Adipocyte (in vitro differentiated cells): Measurements from ENCODE around the gene TMEM258.

ENCODE experiments used
- DNase-seq: peaks from one replicate; pipeline ENCODE4 v3.0.0-alpha.2; 2015; ENCODE audit warnings: low read depth
- H3K27me3 ChIP-seq: replicated peaks from 2 replicates; pipeline ENCODE4 v1.7.0; 2013; ENCODE audit warnings: mild to moderate bottlenecking, low read length, moderate library complexity; ENCODE audit not compliant: control insufficient read depth, insufficient read depth
- H3K36me3 ChIP-seq: 2 replicates; pipeline ENCODE4 v1.7.0; 2013; ENCODE audit warnings: low read length, mild to moderate bottlenecking, moderate library complexity; ENCODE audit not compliant: control insufficient read depth, insufficient read depth, severe bottlenecking
- H3K4me1 ChIP-seq: 2 replicates; pipeline ENCODE4 v1.7.0; 2013; ENCODE audit warnings: mild to moderate bottlenecking, low read length, moderate library complexity; ENCODE audit not compliant: control insufficient read depth, insufficient read depth
- H3K4me3 ChIP-seq: 2 replicates; pipeline ENCODE4 v1.7.0; 2013; ENCODE audit warnings: mild to moderate bottlenecking, low read length, moderate library complexity
- H3K9ac ChIP-seq: 2 replicates; pipeline ENCODE4 v1.7.0; 2013; ENCODE audit warnings: mild to moderate bottlenecking, low read length, moderate library complexity
- H3K9me3 ChIP-seq: 2 replicates; pipeline ENCODE4 v1.7.0; 2013; ENCODE audit warnings: mild to moderate bottlenecking, low read length, moderate library complexity; ENCODE audit not compliant: control insufficient read depth

TMEM258 gene

DNA sequence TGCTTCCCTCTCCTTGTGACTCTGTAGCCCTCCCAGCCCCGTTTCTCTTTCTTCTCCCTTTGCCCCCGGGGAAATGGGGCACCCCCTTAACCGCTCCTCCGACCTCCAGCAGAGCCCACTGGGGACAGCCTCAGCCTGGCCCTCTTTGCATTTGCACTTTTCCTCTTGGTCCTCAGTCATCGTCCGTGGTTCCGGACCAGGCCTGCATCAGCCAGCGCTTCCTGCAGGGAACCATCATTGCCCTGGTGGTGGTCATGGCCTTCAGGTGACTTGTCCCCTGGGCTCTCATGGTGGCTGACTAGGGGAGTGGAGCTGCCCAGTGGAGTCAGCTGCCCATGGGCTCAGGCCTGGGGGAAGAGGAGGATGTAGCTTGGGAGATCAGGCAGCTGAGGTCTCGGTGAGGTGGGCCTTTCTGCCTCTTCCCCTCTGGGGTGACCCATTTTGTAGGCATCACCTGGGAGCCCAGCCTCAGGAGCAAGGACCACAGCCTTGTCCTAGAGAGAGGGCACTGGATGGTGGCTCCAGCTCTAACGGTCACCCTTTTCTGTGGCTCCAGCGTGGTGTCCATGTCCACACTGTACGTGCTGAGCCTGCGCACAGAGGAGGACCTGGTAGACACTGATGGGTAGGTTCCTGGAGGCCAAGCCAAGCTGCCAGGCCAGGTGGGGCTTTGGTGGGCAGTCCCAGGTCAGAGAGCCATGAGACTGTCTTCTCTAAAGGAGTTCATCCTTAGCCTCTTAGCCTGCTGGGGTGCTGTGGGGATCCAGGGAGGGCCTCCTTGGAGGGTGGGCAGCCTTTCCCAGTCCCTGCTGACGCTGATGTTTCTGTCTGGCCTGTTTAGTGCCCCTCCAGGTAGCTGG lies 12.5 kb downstream of the TMEM258 start:
- H3K9me3 ChIP-seq = no peaks in the 10 kb centered on the region
- DNase-seq = no peak
- H3K27me3 ChIP-seq = peaks cover 29% of the 10 kb centered on the region
- no peaks in the 10 kb centered on the region for H3K36me3 ChIP-seq
- H3K4me3 ChIP-seq = no peak overlapping the region
- no peaks in the 10 kb centered on the region for H3K4me1 ChIP-seq
- H3K9ac ChIP-seq = no peak overlapping the region

DNA sequence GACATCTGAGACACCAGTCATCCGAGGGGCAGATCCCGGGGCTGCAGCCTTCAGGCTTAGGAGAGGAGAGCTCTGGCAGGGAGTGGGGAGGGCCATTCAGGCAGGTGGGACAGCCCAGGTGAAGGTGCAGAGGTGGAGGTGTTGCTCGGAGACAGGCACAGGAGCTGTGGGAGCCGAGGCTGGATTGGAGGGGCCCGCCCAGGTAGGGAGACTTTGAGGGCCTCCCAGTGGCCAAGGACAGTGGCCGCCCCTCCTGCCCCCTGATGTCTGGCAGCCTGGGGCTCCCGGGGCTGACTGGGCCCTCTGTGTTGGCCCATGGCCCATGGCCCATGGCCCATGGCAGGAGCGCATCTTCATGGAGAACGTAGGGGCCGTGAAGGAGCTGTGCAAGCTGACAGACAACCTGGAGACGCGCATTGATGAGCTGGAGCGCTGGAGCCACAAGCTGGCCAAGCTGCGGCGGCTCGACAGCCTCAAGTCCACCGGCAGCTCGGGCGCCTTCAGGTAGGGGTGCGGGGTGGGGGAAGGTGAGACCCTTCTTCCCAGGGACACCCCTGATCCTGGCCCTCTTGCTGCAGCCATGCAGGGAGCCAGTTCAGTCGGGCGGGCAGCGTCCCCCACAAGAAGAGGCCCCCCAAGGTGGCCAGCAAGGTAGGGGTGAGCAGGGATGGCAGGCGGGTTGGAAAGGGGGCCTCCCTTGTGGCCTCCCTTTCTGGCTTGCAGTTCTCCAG lies 13.3 kb downstream of the TMEM258 start:
- Histone ChIP-seq H3K4me3 (no peak overlapping the region), H3K9me3 (no peaks in the 10 kb centered on the region), H3K4me1 (no peaks in the 10 kb centered on the region), H3K36me3 (no peaks in the 10 kb centered on the region), H3K9ac (no peak overlapping the region), H3K27me3 (peaks cover 34% of the 10 kb centered on the region)
- no peak for DNase-seq

- no peak for DNase-seq
- no peaks in the 10 kb centered on the region for H3K36me3 ChIP-seq
- no peak overlapping the region for H3K9ac ChIP-seq
- no peaks in the 10 kb centered on the region for H3K9me3 ChIP-seq
- H3K27me3 ChIP-seq = peaks cover 38% of the 10 kb centered on the region
- H3K4me1 ChIP-seq = no peaks in the 10 kb centered on the region
- H3K4me3 ChIP-seq = no peak overlapping the region
These were observed 14.0 kb downstream of the TMEM258 start for GRCh38 chr11:61778357-61778886.

DNA sequence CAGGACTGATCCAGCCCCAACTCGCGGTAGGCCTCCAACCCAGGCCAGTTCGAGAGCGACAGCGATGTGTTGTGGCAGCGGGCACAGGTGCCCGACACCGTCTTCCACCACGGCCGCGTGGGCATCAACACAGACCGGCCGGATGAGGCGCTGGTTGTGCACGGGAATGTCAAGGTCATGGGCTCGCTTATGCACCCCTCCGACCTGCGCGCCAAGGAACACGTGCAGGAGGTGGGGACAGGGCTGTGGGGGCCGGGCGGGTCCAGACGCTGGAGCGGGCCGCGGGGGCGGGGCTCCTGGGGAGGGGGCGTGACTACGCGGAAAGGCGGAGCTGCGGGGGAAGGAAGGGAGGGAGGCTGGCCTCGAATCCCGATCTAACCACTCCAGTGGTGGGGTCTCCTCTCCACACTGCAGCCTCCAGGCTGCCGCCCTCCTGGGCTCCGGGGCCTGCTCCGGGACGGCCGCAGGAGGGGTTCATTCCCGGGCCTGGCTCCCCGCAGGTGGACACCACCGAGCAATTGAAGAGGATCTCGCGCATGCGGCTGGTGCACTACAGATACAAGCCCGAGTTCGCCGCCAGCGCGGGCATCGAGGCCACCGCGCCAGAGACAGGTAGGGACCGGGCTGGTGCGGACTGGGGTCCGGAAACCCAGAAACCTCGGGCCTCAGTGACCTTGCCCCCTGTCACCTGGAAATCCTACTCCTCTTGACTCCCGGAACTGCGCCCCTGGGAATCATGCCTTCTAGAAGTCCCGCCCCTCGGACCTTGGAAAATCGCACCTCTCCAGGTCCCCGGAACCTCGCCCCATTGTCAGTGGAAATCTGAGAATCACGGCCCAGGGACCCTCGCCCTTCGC lies 14.9 kb downstream of the TMEM258 start:
- Histone ChIP-seq H3K4me3 (no peak overlapping the region), H3K27me3 (peaks cover 41% of the 10 kb centered on the region), H3K9me3 (no peaks in the 10 kb centered on the region), H3K4me1 (no peaks in the 10 kb centered on the region), H3K9ac (no peak overlapping the region), H3K36me3 (no peaks in the 10 kb centered on the region)
- DNase-seq = peak; percentile 54

- peaks cover 41% of the 10 kb centered on the region for H3K27me3 ChIP-seq
- DNase-seq = peak; percentile 72
- H3K4me1 ChIP-seq = no peaks in the 10 kb centered on the region
- no peak overlapping the region for H3K4me3 ChIP-seq
- no peaks in the 10 kb centered on the region for H3K9me3 ChIP-seq
- H3K36me3 ChIP-seq = no peaks in the 10 kb centered on the region
- no peak overlapping the region for H3K9ac ChIP-seq
These were observed 15.8 kb downstream of the TMEM258 start for GRCh38 chr11:61776561-61777075.

GRCh38 chr11:61775606-61776554 lies 16.5 kb downstream of the TMEM258 start:
- DNase-seq = no peak
- Histone ChIP-seq H3K9ac (no peak overlapping the region), H3K4me1 (no peaks in the 10 kb centered on the region), H3K27me3 (peaks cover 41% of the 10 kb centered on the region), H3K9me3 (no peaks in the 10 kb centered on the region), H3K4me3 (no peak overlapping the region), H3K36me3 (no peaks in the 10 kb centered on the region)

- Histone ChIP-seq H3K4me1 (no peaks in the 10 kb centered on the region), H3K36me3 (no peaks in the 10 kb centered on the region), H3K4me3 (no peak overlapping the region), H3K9ac (no peak overlapping the region), H3K27me3 (peaks cover 44% of the 10 kb centered on the region), H3K9me3 (no peaks in the 10 kb centered on the region)
- DNase-seq = no peak
These were observed 17.3 kb downstream of the TMEM258 start for GRCh38 chr11:61775106-61775505.

DNA sequence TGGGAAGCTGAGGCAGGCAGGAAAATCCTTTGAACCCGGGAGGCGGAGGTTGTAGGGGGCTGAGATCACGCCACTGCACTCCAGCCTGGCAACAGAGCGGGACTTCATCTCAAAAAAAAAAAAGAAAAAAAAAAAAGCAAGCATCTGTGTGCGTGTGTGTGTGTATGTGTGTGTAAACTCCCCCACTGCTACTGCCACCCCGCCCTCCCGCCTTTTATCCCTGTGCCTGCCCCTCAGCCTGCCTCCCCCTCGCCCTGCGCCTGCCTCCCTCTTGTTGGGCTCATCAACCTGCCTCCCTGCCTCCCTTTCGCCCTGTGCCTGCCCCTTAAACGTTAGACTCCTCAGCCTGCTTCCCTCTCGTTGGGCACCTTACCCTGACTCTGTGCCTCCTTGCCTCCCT lies 18.0 kb downstream of the TMEM258 start:
- Histone ChIP-seq H3K27me3 (peaks cover 47% of the 10 kb centered on the region), H3K9me3 (no peaks in the 10 kb centered on the region), H3K4me3 (no peak overlapping the region), H3K4me1 (no peaks in the 10 kb centered on the region), H3K36me3 (no peaks in the 10 kb centered on the region), H3K9ac (no peak overlapping the region)
- DNase-seq = no peak

DNA sequence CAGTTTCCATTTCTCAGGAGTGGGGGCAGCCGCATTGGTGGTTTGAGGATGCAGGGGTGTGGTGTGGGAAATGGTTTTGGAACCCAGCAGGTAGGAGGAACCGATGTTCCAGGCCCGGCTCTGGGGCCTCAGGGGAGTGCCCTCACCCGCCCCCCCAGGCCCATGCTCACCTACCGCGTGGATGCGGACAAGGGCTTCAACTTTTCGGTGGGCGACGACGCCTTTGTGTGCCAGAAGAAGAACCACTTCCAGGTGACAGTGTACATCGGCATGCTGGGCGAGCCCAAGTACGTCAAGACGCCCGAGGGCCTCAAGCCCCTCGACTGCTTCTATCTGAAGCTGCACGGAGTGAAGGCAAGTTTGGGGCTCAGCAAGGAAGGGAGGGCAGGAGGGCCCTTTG lies 18.6 kb downstream of the TMEM258 start:
- H3K27me3 ChIP-seq = peaks cover 47% of the 10 kb centered on the region
- no peak for DNase-seq
- no peaks in the 10 kb centered on the region for H3K4me1 ChIP-seq
- no peaks in the 10 kb centered on the region for H3K36me3 ChIP-seq
- no peak overlapping the region for H3K4me3 ChIP-seq
- H3K9ac ChIP-seq = no peak overlapping the region
- H3K9me3 ChIP-seq = no peaks in the 10 kb centered on the region

DNA sequence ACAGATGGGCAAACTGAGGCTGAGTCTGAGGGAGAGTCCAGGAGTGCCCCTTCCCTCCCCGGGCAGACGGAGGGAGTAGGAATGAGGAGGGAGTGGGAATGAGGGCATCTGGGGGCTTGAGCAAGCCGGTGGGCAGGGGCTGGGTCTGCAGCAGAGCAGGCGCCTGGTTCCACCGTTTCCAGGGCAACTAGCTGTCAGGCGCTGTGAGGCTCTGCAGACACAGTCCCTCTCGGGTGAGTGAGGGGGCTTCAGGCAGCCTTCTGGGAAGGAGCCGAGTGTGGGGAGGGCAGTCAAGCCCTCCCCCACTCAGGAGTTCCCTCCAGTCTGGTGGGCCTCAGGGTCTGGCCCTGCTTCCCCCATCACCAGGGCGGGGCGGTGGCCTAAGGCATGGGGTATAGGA lies 19.0 kb downstream of the TMEM258 start:
- Histone ChIP-seq H3K4me1 (no peaks in the 10 kb centered on the region), H3K27me3 (peaks cover 45% of the 10 kb centered on the region)

More for the DNA sequence above, 19.0 kb downstream of the TMEM258 start:
- Histone ChIP-seq H3K9ac (no peak overlapping the region), H3K4me3 (no peak overlapping the region), H3K36me3 (no peaks in the 10 kb centered on the region), H3K9me3 (no peaks in the 10 kb centered on the region)
- no peak for DNase-seq
